DND-41 (cell line): ENCODE data around the gene ZRANB1.

Experiments
- CTCF ChIP-seq: IDR thresholded peaks from 2 replicates; pipeline ENCODE4 v1.5.1; 2012; ENCODE audit warnings: borderline replicate concordance, low read length, moderate library complexity, mild to moderate bottlenecking; ENCODE audit not compliant: poor library complexity, severe bottlenecking; ENCODE audit errors: extremely low read depth
- EZH2 ChIP-seq: IDR thresholded peaks from 3 replicates; pipeline ENCODE4 v1.6.1; 2012; ENCODE audit warnings: borderline replicate concordance, low read depth, mild to moderate bottlenecking, moderate library complexity, low read length, inconsistent platforms; ENCODE audit not compliant: severe bottlenecking

- TF ChIP-seq CTCF, result no peak
- no peak for TF ChIP-seq EZH2
These were observed 85.2 kb downstream of the ZRANB1 start for GRCh38 chr10:125026974-125027735.
